GM23338 (cell line): ENCODE results near the gene AEBP2. TPM values are rescaled to one million over a fixed set of nuclear protein-coding genes. Genes with fewer than 3 reads are reported as not detected.

Experiments
- ATAC-seq: fragments of 200-7000 bp; cut with Tn5 transposase; 3 replicates; pipeline ENCODE4 v1.9.1; 2020
- DNase-seq: peaks from one replicate; pipeline ENCODE4 v3.0.0-alpha.2; 2015; ENCODE audit warnings: low spot score
- H2AFZ ChIP-seq: fragments of 200-600 bp; sonication (generic); 2 replicates; pipeline ENCODE4 v1.8.0; 2016; ENCODE audit warnings: antibody characterized with exemption, mild to moderate bottlenecking, moderate library complexity
- H3F3A ChIP-seq: fragments of 200-600 bp; sonication (generic); replicated peaks from 2 replicates; pipeline ENCODE4 v1.8.0; 2017; ENCODE audit warnings: antibody characterized with exemption, mixed run types, low read depth
- H3K27ac ChIP-seq: fragments of 200-600 bp; sonication (generic); 2 replicates; pipeline ENCODE4 v1.6.1; 2016; ENCODE audit warnings: low read depth
- H3K27me3 ChIP-seq: fragments of 200-600 bp; sonication (generic); 2 replicates; pipeline ENCODE4 v1.8.0; 2016; ENCODE audit warnings: mild to moderate bottlenecking, mixed run types, moderate library complexity; ENCODE audit not compliant: insufficient read depth
- H3K36me3 ChIP-seq: fragments of 200-600 bp; sonication (generic); 2 replicates; pipeline ENCODE4 v1.8.0; 2016; ENCODE audit warnings: mild to moderate bottlenecking; ENCODE audit not compliant: insufficient read depth
- H3K4me1 ChIP-seq: fragments of 200-600 bp; sonication (generic); 2 replicates; pipeline ENCODE4 v1.8.0; 2016; ENCODE audit warnings: mild to moderate bottlenecking, moderate library complexity; ENCODE audit not compliant: insufficient read depth
- H3K4me2 ChIP-seq: fragments of 200-600 bp; sonication (generic); 2 replicates; pipeline ENCODE4 v1.7.1; 2017; ENCODE audit warnings: mixed run types
- H3K4me3 ChIP-seq: fragments of 200-600 bp; sonication (generic); 2 replicates; pipeline ENCODE4 v1.6.1; 2016; ENCODE audit warnings: mixed run types
- H3K79me2 ChIP-seq: fragments of 200-600 bp; sonication (generic); replicated peaks from 2 replicates; pipeline ENCODE4 v1.8.0; 2017; ENCODE audit warnings: mild to moderate bottlenecking; ENCODE audit not compliant: insufficient read depth
- H3K9me2 ChIP-seq: fragments of 200-600 bp; sonication (generic); 2 replicates; pipeline ENCODE4 v1.8.0; 2017; ENCODE audit not compliant: insufficient read depth
- H4K20me1 ChIP-seq: fragments of 200-600 bp; sonication (generic); replicated peaks from 2 replicates; pipeline ENCODE4 v1.8.0; 2017; ENCODE audit warnings: mild to moderate bottlenecking; ENCODE audit not compliant: insufficient read depth
- H3K27ac Mint-ChIP-seq: 2 replicates; pipeline ENCODE4 v1.8.0; 2020; ENCODE audit warnings: inconsistent platforms, mild to moderate bottlenecking, moderate library complexity, mixed read lengths
- H3K27me3 Mint-ChIP-seq: 3 replicates; pipeline ENCODE4 v1.8.0; 2022; ENCODE audit warnings: low read depth, mild to moderate bottlenecking, moderate library complexity, mixed read lengths, inconsistent platforms; ENCODE audit not compliant: insufficient read depth, poor library complexity
- H3K36me3 Mint-ChIP-seq: 3 replicates; pipeline ENCODE4 v1.8.0; 2021; ENCODE audit warnings: low read depth, mild to moderate bottlenecking, inconsistent platforms, moderate library complexity, mixed read lengths
- H3K4me1 Mint-ChIP-seq: 3 replicates; pipeline ENCODE4 v1.8.0; 2020; ENCODE audit warnings: mild to moderate bottlenecking, inconsistent platforms, mixed read lengths
- H3K4me3 Mint-ChIP-seq: 3 replicates; pipeline ENCODE4 v1.8.0; 2021; ENCODE audit warnings: moderate library complexity, mild to moderate bottlenecking, inconsistent platforms, mixed read lengths
- H3K9me3 Mint-ChIP-seq: 3 replicates; pipeline ENCODE4 v1.8.0; 2020; ENCODE audit warnings: moderate library complexity, mild to moderate bottlenecking, inconsistent platforms, mixed read lengths
- CREB1 ChIP-seq: fragments of 250-450 bp; sonication (Bioruptor Pico); IDR thresholded peaks from 2 replicates; pipeline ENCODE4 v1.5.0; 2020; ENCODE audit warnings: low read depth, mild to moderate bottlenecking, moderate library complexity
- EZH2 ChIP-seq: fragments of 200-600 bp; sonication (generic); IDR thresholded peaks from one replicate; pipeline ENCODE4 v1.8.0; 2017; ENCODE audit warnings: antibody characterized with exemption, mild to moderate bottlenecking, low read depth; ENCODE audit not compliant: unreplicated experiment
- JUNB ChIP-seq: IDR thresholded peaks from one replicate; pipeline ENCODE4 v1.6.1; 2016; ENCODE audit warnings: antibody characterized with exemption; ENCODE audit not compliant: unreplicated experiment
- STAT1 ChIP-seq: IDR thresholded peaks from one replicate; pipeline ENCODE4 v1.6.1; 2016; ENCODE audit warnings: antibody characterized with exemption; ENCODE audit not compliant: unreplicated experiment
- ZNF114 ChIP-seq: fragments of 250-450 bp; sonication (Bioruptor Pico); IDR thresholded peaks from 2 replicates; pipeline ENCODE4 v1.5.0; 2020; ENCODE audit warnings: mild to moderate bottlenecking, moderate library complexity
- polyA plus RNA-seq: library from polyadenylated mRNA; unstranded; fragments of >200 nt; fragmentation: Nextera tagmentation; extraction: Ambion mirVana; gene quantifications from 2 replicates; pipeline ENCODE4 v1.2.1, GENCODE V29; 2016
- total RNA-seq: library from RNA; depleted of rRNA; stranded (reverse); fragments of >200 nt; shearing (Covaris generic); gene quantifications from 2 replicates; pipeline ENCODE4 v1.2.3, GENCODE V29; 2014
- TF ChIP-seq, protein P1 (sequence below): fragments of 250-450 bp; sonication (Bioruptor Pico); IDR thresholded peaks from 2 replicates; pipeline ENCODE4 v1.5.0; 2020; ENCODE audit warnings: mild to moderate bottlenecking, moderate library complexity
- TF ChIP-seq, protein P2 (sequence below): IDR thresholded peaks from one replicate; pipeline ENCODE4 v1.6.1; 2018; ENCODE audit warnings: antibody characterized with exemption; ENCODE audit not compliant: unreplicated experiment
- TF ChIP-seq, protein P3 (sequence below): IDR thresholded peaks from 2 replicates; pipeline ENCODE4 v1.6.1; 2016; ENCODE audit warnings: antibody characterized with exemption

AEBP2 gene
- total and polyA plus RNA-seq, 2 experiments from 2014 or later: 39.3 to 48.1 TPM

DNA sequence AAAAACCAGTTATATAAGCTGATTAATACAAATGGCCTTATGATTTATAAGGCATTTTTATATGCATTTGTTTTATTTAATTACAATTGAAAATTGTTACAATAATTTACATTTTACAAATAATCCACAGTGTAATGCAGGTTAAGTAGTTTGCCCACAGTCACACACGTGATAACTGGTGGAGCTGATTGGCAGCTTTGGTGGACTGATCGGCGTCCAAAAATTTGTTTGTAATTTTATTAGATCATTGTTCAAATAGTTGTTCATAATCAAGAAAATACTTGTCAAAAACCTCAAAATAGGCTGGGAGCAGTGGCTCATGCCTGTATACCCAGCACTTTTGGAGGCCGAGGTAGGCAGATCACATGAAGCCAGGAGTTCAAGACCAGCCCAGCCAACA lies 59.7 kb downstream of the AEBP2 start (continued):
- TF ChIP-seq CREB1: no peak
- no peak for TF ChIP-seq EZH2
- TF ChIP-seq STAT1: no peak
- TF ChIP-seq JUNB: no peak
- no peak for TF ChIP-seq ZNF114 (CRISPR knock-in tag)
- TF ChIP-seq, protein P1, sequence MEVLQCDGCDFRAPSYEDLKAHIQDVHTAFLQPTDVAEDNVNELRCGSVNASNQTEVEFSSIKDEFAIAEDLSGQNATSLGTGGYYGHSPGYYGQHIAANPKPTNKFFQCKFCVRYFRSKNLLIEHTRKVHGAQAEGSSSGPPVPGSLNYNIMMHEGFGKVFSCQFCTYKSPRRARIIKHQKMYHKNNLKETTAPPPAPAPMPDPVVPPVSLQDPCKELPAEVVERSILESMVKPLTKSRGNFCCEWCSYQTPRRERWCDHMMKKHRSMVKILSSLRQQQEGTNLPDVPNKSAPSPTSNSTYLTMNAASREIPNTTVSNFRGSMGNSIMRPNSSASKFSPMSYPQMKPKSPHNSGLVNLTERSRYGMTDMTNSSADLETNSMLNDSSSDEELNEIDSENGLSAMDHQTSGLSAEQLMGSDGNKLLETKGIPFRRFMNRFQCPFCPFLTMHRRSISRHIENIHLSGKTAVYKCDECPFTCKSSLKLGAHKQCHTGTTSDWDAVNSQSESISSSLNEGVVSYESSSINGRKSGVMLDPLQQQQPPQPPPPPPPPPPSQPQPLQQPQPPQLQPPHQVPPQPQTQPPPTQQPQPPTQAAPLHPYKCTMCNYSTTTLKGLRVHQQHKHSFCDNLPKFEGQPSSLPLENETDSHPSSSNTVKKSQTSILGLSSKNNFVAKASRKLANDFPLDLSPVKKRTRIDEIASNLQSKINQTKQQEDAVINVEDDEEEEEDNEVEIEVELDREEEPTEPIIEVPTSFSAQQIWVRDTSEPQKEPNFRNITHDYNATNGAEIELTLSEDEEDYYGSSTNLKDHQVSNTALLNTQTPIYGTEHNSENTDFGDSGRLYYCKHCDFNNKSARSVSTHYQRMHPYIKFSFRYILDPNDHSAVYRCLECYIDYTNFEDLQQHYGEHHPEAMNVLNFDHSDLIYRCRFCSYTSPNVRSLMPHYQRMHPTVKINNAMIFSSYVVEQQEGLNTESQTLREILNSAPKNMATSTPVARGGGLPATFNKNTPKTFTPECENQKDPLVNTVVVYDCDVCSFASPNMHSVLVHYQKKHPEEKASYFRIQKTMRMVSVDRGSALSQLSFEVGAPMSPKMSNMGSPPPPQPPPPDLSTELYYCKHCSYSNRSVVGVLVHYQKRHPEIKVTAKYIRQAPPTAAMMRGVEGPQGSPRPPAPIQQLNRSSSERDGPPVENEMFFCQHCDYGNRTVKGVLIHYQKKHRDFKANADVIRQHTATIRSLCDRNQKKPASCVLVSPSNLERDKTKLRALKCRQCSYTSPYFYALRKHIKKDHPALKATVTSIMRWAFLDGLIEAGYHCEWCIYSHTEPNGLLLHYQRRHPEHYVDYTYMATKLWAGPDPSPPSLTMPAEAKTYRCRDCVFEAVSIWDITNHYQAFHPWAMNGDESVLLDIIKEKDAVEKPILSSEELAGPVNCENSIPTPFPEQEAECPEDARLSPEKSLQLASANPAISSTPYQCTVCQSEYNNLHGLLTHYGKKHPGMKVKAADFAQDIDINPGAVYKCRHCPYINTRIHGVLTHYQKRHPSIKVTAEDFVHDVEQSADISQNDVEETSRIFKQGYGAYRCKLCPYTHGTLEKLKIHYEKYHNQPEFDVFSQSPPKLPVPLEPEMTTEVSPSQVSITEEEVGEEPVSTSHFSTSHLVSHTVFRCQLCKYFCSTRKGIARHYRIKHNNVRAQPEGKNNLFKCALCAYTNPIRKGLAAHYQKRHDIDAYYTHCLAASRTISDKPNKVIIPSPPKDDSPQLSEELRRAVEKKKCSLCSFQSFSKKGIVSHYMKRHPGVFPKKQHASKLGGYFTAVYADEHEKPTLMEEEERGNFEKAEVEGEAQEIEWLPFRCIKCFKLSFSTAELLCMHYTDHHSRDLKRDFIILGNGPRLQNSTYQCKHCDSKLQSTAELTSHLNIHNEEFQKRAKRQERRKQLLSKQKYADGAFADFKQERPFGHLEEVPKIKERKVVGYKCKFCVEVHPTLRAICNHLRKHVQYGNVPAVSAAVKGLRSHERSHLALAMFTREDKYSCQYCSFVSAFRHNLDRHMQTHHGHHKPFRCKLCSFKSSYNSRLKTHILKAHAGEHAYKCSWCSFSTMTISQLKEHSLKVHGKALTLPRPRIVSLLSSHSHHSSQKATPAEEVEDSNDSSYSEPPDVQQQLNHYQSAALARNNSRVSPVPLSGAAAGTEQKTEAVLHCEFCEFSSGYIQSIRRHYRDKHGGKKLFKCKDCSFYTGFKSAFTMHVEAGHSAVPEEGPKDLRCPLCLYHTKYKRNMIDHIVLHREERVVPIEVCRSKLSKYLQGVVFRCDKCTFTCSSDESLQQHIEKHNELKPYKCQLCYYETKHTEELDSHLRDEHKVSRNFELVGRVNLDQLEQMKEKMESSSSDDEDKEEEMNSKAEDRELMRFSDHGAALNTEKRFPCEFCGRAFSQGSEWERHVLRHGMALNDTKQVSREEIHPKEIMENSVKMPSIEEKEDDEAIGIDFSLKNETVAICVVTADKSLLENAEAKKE (CRISPR knock-in tag): no peak

DNA sequence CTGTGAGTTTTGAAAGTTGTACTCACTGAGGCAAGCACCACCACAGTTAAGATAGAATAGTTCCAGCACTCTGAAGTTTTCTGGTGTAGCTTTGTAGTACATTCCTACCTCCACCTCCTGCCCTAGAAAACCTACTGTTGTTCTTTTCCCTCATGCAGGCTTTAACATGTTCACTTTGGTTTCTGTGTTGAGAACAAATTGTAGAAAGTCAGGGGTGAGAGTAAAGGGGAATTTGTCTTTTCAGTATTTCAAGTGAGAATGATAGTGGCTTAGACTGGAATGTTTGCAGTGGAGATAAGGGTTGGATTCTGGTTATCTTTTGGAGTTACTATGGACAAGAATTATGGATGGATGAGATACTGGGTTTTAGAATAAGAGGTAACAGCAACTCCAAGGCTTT lies 67.2 kb downstream of the AEBP2 start:
- ATAC-seq: no peak

More for the DNA sequence above, 67.2 kb downstream of the AEBP2 start:
- H3K27me3 Mint-ChIP-seq: peaks cover 4% of the 10 kb centered on the region
- Histone ChIP-seq H3K36me3 (peaks cover 3% of the 10 kb centered on the region; the same call in 1 of the 2 replicates), H3K4me2 (no peak overlapping the region), H3K27ac (peak overlapping the region; percentile 88), H3K4me1 (0 out of 2 replicates have a peak, but pooled peaks cover 16% of the 10 kb centered on the region), H2AFZ (no peak overlapping the region), H3K9me2 (no peaks in the 10 kb centered on the region), H4K20me1 (peaks cover 27% of the 10 kb centered on the region), H3F3A (peaks cover 3% of the 10 kb centered on the region; the same call in 1 of the 2 replicates), H3K27me3 (no peaks in the 10 kb centered on the region), H3K4me3 (no peak overlapping the region), H3K79me2 (peaks cover 98% of the 10 kb centered on the region)
- H3K27ac Mint-ChIP-seq: peak overlapping the region; percentile 47
- DNase-seq: no peak
- no peak overlapping the region for H3K4me3 Mint-ChIP-seq
- peaks cover 19% of the 10 kb centered on the region for H3K4me1 Mint-ChIP-seq
- TF ChIP-seq, protein P2, sequence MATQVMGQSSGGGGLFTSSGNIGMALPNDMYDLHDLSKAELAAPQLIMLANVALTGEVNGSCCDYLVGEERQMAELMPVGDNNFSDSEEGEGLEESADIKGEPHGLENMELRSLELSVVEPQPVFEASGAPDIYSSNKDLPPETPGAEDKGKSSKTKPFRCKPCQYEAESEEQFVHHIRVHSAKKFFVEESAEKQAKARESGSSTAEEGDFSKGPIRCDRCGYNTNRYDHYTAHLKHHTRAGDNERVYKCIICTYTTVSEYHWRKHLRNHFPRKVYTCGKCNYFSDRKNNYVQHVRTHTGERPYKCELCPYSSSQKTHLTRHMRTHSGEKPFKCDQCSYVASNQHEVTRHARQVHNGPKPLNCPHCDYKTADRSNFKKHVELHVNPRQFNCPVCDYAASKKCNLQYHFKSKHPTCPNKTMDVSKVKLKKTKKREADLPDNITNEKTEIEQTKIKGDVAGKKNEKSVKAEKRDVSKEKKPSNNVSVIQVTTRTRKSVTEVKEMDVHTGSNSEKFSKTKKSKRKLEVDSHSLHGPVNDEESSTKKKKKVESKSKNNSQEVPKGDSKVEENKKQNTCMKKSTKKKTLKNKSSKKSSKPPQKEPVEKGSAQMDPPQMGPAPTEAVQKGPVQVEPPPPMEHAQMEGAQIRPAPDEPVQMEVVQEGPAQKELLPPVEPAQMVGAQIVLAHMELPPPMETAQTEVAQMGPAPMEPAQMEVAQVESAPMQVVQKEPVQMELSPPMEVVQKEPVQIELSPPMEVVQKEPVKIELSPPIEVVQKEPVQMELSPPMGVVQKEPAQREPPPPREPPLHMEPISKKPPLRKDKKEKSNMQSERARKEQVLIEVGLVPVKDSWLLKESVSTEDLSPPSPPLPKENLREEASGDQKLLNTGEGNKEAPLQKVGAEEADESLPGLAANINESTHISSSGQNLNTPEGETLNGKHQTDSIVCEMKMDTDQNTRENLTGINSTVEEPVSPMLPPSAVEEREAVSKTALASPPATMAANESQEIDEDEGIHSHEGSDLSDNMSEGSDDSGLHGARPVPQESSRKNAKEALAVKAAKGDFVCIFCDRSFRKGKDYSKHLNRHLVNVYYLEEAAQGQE: no peak
- TF ChIP-seq, protein P3, sequence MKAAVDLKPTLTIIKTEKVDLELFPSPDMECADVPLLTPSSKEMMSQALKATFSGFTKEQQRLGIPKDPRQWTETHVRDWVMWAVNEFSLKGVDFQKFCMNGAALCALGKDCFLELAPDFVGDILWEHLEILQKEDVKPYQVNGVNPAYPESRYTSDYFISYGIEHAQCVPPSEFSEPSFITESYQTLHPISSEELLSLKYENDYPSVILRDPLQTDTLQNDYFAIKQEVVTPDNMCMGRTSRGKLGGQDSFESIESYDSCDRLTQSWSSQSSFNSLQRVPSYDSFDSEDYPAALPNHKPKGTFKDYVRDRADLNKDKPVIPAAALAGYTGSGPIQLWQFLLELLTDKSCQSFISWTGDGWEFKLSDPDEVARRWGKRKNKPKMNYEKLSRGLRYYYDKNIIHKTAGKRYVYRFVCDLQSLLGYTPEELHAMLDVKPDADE: no peak
- no peaks in the 10 kb centered on the region for H3K9me3 Mint-ChIP-seq
- H3K36me3 Mint-ChIP-seq: peaks cover 47% of the 10 kb centered on the region
